HG03039 (cell line): Measurements from ENCODE around the gene NXPH2.

ENCODE experiments used
- ATAC-seq: cut with Tn5 transposase; IDR thresholded peaks from one replicate; pipeline ENCODE4 v1.9.1; 2021; ENCODE audit warnings: mild to moderate bottlenecking, moderate library complexity; ENCODE audit not compliant: unreplicated experiment

NXPH2 gene

GRCh38 chr2:138640921-138641676, 139.1 kb downstream of the NXPH2 start:
- ATAC-seq = no peak

DNA sequence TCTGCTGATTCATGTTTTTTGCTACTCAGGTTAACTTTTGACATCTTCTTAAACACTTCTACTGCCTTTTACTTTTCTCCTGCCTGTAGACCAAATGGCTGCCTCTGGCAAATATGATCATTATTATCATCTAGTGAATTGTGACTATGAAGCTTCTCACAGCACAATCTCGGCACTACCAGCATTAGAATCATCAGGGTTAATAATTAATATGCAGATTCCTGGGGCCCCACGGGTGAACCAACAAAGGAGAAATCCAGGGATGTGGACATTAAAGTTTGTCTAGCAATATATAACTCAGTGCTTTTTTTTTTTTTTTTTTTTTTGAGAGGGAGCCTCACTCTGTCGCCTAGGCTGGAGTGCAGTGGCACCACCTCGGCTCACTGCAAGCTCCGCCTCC, 142.5 kb downstream of the NXPH2 start:
- no peak for ATAC-seq

GRCh38 chr2:138637061-138637460, 143.1 kb downstream of the NXPH2 start:
- no peak for ATAC-seq

DNA sequence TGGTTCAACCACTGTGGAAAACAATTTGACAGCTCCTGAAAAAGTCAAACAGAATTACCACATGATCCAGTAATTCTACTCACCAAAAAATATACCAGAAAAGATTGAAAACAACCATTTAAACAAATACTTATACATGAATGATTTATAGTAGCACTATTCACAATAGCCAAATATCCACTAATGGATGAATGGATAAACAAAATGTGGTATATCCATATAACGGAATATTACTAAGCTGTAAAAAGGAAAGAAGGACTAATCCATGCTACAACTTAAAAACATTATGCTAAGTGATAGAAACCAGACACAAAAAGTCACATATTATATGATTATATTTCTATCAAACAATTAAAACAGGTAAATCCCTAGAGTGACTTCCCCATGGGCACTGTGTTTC, 147.1 kb downstream of the NXPH2 start:
- ATAC-seq = no peak

- no peak for ATAC-seq
Measured at GRCh38 chr2:138632066-138632620, 148.0 kb downstream of the NXPH2 start.

DNA sequence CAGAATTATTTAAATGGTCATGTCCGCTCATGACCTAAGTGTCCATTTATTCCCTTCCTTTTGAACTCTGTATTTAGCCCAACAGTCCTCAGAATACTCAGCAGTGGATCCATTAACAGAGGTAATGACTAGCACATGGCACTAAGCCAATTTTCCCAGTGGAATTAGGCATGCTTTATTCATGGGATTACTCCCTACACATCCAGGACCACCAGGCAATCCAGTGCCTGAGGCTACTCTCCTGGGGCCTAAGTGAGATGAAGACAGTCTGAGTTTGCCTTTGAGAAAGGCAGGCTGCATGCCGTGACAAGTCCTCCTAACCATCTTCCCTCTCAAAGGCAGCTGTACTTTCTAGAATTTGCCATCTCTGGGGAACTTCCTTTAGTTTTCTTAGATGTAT, 150.0 kb downstream of the NXPH2 start:
- ATAC-seq = no peak

DNA sequence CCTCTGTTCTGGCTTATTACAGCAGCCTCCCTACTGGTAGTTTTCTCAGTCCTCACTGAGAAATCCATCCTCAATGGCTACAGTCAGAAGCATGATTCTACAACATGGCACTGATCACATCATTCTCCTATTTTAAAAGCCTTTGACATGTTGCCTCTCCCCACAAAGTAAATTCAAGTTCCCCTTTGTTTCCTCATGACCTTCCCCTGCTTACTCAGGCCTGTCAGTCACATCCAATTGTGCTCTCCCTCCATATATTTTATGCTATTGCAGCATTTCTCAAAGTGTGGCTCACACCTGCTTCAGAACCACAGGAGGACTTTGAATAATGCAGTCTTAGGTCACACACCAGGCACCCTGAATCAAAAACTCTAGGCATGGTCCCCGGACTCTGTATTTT, 154.0 kb downstream of the NXPH2 start:
- no peak for ATAC-seq

GRCh38 chr2:138622613-138623012, 157.6 kb downstream of the NXPH2 start:
- no peak for ATAC-seq

GRCh38 chr2:138621139-138621538, 159.1 kb downstream of the NXPH2 start:
- ATAC-seq = no peak

DNA sequence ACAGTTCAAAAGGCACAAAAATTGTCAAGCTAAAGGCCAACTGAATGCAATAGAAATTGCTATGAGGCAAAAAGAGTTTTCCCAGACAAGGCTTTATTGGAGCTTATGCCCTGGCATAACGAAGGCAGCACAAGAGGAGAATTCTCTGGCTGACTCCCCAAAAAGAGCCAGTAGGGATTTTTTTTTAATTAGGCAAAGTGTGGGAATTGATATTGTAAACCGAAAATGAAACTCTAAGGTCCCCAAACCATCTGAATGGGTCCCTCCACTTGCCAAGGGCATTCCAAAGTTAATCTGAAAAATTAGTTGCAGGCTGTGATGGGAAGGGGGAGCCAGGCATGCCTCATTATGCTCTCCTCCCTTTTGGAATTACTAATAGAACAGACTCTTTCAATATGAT, 159.8 kb downstream of the NXPH2 start:
- no peak for ATAC-seq
